ENCODE measurements around the gene YY1.
A peak's percentile ranks its signal among the peaks of the same experiment; 100 is the strongest.
"Not testable (repeated sequence)": the region's sequence is repeated elsewhere in the genome, so short reads cannot be mapped to it uniquely, and the experiment has no call there.

The YY1 gene

GRCh38 chr14:100213956-100214769 is 24.8 kb upstream of the YY1 start:
- DNase-seq: peak; percentile 85

- DNase-seq: no peak
These were observed 24.2 kb upstream of the YY1 start for GRCh38 chr14:100214770-100215083.

- DNase-seq: no peak
These were observed 23.5 kb upstream of the YY1 start for GRCh38 chr14:100215330-100215885.

- DNase-seq: no peak
These were observed 19.7 kb upstream of the YY1 start for GRCh38 chr14:100219126-100219785.

- DNase-seq: peak; percentile 58
These were observed 17.3 kb upstream of the YY1 start for GRCh38 chr14:100221533-100222223.

- no peak for DNase-seq
These were observed 16.5 kb upstream of the YY1 start for GRCh38 chr14:100222224-100223093.

- no peak for DNase-seq
These were observed 15.4 kb upstream of the YY1 start for GRCh38 chr14:100223332-100224201.

- no peak for DNase-seq
These were observed 14.6 kb upstream of the YY1 start for GRCh38 chr14:100224229-100224866.

GRCh38 chr14:100225169-100225568 is 13.8 kb upstream of the YY1 start:
- no peak for DNase-seq

GRCh38 chr14:100230361-100230760 is 8.6 kb upstream of the YY1 start:
- DNase-seq: no peak

GRCh38 chr14:100234511-100234910 is 4.4 kb upstream of the YY1 start:
- no peak for DNase-seq

- DNase-seq: not testable (repeated sequence)
These were observed 2.6 kb upstream of the YY1 start for GRCh38 chr14:100236271-100236818.

GRCh38 chr14:100236881-100237280 is 2.1 kb upstream of the YY1 start:
- DNase-seq: no peak

- peak; percentile 26 for DNase-seq
These were observed 1.1 kb upstream of the YY1 start for GRCh38 chr14:100237735-100238418.

- DNase-seq: peak; percentile 17
These were observed 381 bp downstream of the YY1 start for GRCh38 chr14:100239211-100239839.

GRCh38 chr14:100239840-100240667 is 1.1 kb downstream of the YY1 start:
- DNase-seq: peak; percentile 80

- DNase-seq: no peak
These were observed 1.7 kb downstream of the YY1 start for GRCh38 chr14:100240668-100241032.

- no peak for DNase-seq
These were observed 2.3 kb downstream of the YY1 start for GRCh38 chr14:100241279-100241678.

GRCh38 chr14:100243020-100243419 is 4.1 kb downstream of the YY1 start:
- DNase-seq: no peak

Data from activated CD4-positive, alpha-beta T cell treated with anti-CD3 and anti-CD28 coated beads for 1 hour (primary cell).